Measurements from ENCODE around the gene HOXD3.

GRCh38 chr2:176171351-176172006 lies 14.4 kb downstream of the HOXD3 start:
- TF ChIP-seq CTCF (IDR thresholded peaks at IDR 0.05; ENCODE audit: low read depth, low read length, poor library complexity, severe bottlenecking) (no peak), EZH2phosphoT487 (IDR thresholded peaks at IDR 0.05; ENCODE audit: borderline replicate concordance, low read length) (no peak)

Data from DOHH2 (cell line).